Activated CD4-positive, alpha-beta T cell treated with anti-CD3 and anti-CD28 coated beads, Interleukin-2, Interleukin-6, amounts not matched to agents 100 ng/mL and 50 ng/mL, durations not matched to agents 16 hours and 8 hours (primary cell): ENCODE results near the gene MAB21L3.
A peak's percentile ranks its signal among the peaks of the same experiment; 100 is the strongest.

Experiments used
- DNase-seq: peaks from one replicate; pipeline ENCODE4 v3.0.0-alpha.2; 2020

Gene MAB21L3

GRCh38 chr1:116112388-116113140, 1.4 kb downstream of the MAB21L3 start:
- no peak for DNase-seq

- no peak for DNase-seq
Measured at GRCh38 chr1:116113615-116114014, 2.4 kb downstream of the MAB21L3 start.

- no peak for DNase-seq
Measured at GRCh38 chr1:116115476-116116439, 4.6 kb downstream of the MAB21L3 start.

- no peak for DNase-seq
Measured at GRCh38 chr1:116118471-116118870, 7.3 kb downstream of the MAB21L3 start.

- DNase-seq = no peak
Measured at GRCh38 chr1:116119876-116120275, 8.7 kb downstream of the MAB21L3 start.

GRCh38 chr1:116122955-116123757, 12.0 kb downstream of the MAB21L3 start:
- no peak for DNase-seq

GRCh38 chr1:116123837-116124533, 12.8 kb downstream of the MAB21L3 start:
- no peak for DNase-seq

- DNase-seq = no peak
Measured at GRCh38 chr1:116125758-116126157, 14.6 kb downstream of the MAB21L3 start.

- DNase-seq = peak; percentile 3
Measured at GRCh38 chr1:116126281-116126680, 15.1 kb downstream of the MAB21L3 start.

GRCh38 chr1:116127123-116127847, 16.1 kb downstream of the MAB21L3 start:
- DNase-seq = peak; percentile 16

- DNase-seq = no peak
Measured at GRCh38 chr1:116127848-116128540, 16.8 kb downstream of the MAB21L3 start.

GRCh38 chr1:116128664-116129063, 17.5 kb downstream of the MAB21L3 start:
- DNase-seq = peak; percentile 73

GRCh38 chr1:116129537-116129936, 18.3 kb downstream of the MAB21L3 start:
- no peak for DNase-seq

GRCh38 chr1:116130356-116130755, 19.2 kb downstream of the MAB21L3 start:
- DNase-seq = no peak

GRCh38 chr1:116131170-116131569, 20.0 kb downstream of the MAB21L3 start:
- DNase-seq = no peak

- no peak for DNase-seq
Measured at GRCh38 chr1:116131866-116132605, 20.8 kb downstream of the MAB21L3 start.

- DNase-seq = peak; percentile 17
Measured at GRCh38 chr1:116133696-116134475, 22.7 kb downstream of the MAB21L3 start.

GRCh38 chr1:116134476-116134773, 23.2 kb downstream of the MAB21L3 start:
- no peak for DNase-seq

- no peak for DNase-seq
Measured at GRCh38 chr1:116138277-116138792, 27.1 kb downstream of the MAB21L3 start.
